AG04450 (cell line): ENCODE measurements around the gene NEK7. TPM values are rescaled to one million over a fixed set of nuclear protein-coding genes. Genes with fewer than 3 reads are reported as not detected.

Experiments
- CTCF ChIA-PET: fragments of 300-600, 350-600 bp; formaldehyde crosslinking; extraction: SDS; loops from one replicate; lab custom pipeline; 2022; ENCODE audit warnings: antibody characterized with exemption, inconsistent platforms; lab: Charles Lee
- POLR2A ChIA-PET: fragments of 350-600 bp; formaldehyde crosslinking; extraction: SDS; loops from one replicate; lab custom pipeline; 2021; ENCODE audit warnings: antibody characterized with exemption, inconsistent platforms; lab: Yijun Ruan, JAX
- DNase-seq: peaks from one replicate; pipeline ENCODE4 v3.0.0-alpha.2; 2011; ENCODE audit warnings: low read depth, low spot score
- H3K27ac ChIP-seq: one replicate; pipeline ENCODE4 v1.5.1; 2012; ENCODE audit warnings: low read depth, low read length, control low read depth
- H3K27me3 ChIP-seq: one replicate; pipeline ENCODE4 v1.6.0; 2012; ENCODE audit warnings: low read length; ENCODE audit not compliant: control insufficient read depth, insufficient read depth
- H3K4me3 ChIP-seq: 2 replicates; pipeline ENCODE4 v1.5.1; 2011; ENCODE audit warnings: mild to moderate bottlenecking, low read depth, low read length, control low read depth
- H3K9me3 ChIP-seq: 2 replicates; pipeline ENCODE4 v1.5.1; 2012; ENCODE audit warnings: low read length; ENCODE audit not compliant: control insufficient read depth, insufficient read depth
- polyA plus RNA-seq: library from polyadenylated mRNA; depleted of rRNA; stranded (reverse); fragments of >200 nt; gene quantifications from 2 replicates; pipeline ENCODE4 v1.2.3, GENCODE V29; 2011
- TF ChIP-seq, protein P1 (sequence below): IDR thresholded peaks from 2 replicates; pipeline ENCODE4 v1.5.1; 2011; ENCODE audit warnings: low read depth, low read length, control low read depth, inconsistent platforms

Gene NEK7
- polyA plus RNA-seq, 1 experiment = 147 TPM

DNA sequence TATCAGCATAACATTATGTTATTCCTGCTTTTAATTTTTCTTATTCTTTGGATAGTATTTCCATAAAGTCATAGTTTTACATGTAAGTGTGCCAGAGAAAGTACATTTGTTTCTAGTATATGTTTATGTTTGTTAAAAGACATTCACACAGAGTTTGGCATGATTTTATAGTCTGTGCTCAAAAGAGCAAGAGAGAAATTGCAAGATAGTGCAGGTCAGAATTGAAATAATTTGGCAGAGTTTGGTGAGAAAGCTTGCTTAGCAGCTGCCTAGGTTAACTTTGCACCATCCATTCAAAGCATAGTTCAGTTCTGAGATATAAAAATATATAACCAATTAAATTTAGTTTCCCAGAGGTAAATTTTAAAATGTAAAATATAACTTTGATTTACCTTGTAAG is 17.0 kb downstream of the NEK7 start:
- TF ChIP-seq, protein P1, sequence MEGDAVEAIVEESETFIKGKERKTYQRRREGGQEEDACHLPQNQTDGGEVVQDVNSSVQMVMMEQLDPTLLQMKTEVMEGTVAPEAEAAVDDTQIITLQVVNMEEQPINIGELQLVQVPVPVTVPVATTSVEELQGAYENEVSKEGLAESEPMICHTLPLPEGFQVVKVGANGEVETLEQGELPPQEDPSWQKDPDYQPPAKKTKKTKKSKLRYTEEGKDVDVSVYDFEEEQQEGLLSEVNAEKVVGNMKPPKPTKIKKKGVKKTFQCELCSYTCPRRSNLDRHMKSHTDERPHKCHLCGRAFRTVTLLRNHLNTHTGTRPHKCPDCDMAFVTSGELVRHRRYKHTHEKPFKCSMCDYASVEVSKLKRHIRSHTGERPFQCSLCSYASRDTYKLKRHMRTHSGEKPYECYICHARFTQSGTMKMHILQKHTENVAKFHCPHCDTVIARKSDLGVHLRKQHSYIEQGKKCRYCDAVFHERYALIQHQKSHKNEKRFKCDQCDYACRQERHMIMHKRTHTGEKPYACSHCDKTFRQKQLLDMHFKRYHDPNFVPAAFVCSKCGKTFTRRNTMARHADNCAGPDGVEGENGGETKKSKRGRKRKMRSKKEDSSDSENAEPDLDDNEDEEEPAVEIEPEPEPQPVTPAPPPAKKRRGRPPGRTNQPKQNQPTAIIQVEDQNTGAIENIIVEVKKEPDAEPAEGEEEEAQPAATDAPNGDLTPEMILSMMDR = no peak
- H3K27ac ChIP-seq = no peak overlapping the region
- no peaks in the 10 kb centered on the region for H3K9me3 ChIP-seq
- no peak for DNase-seq
- H3K27me3 ChIP-seq = no peaks in the 10 kb centered on the region
- no peak overlapping the region for H3K4me3 ChIP-seq
- POLR2A ChIA-PET = interaction anchor here (0.8 kb wide), 1 partner anchor 17 kb away, joined by 3 read pairs; the partner anchor contains the start of gene NEK7
- CTCF ChIA-PET = interaction anchor here (0.8 to 1.7 kb wide), 2 partner anchors 12 to 17 kb away, joined by 3 to 4 read pairs; partner anchors contain the start of gene NEK7

DNA sequence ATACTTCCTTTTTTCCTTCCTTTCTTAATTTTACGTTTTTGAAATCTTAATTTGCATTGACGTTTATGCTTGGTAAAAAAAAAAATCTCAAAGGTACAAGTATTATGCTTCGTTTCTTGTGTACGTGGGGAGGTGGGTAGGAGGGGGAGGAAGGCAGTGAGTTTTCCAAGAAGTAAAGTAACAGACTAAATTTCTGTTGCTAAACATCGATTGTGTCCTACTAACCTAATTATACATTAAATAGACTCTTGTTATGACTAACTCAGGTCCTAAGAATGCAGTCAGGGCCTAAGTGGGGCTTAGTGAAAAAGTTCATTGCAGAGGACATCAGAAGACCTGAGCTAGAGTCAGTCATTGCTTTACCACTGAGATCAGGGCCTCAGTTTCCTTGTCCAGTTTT is 17.5 kb downstream of the NEK7 start:
- H3K27ac ChIP-seq = no peak overlapping the region
- no peak overlapping the region for H3K4me3 ChIP-seq
- DNase-seq = no peak
- CTCF ChIA-PET = interaction anchor here (1.7 kb wide), 1 partner anchor 18 kb away, joined by 4 read pairs; the partner anchor contains the start of gene NEK7
- TF ChIP-seq, protein P1 = no peak
- POLR2A ChIA-PET = interaction anchor here (1.8 kb wide), 1 partner anchor 18 kb away, joined by 4 read pairs; the partner anchor contains the start of gene NEK7
- H3K27me3 ChIP-seq = no peaks in the 10 kb centered on the region
- H3K9me3 ChIP-seq = no peaks in the 10 kb centered on the region

DNA sequence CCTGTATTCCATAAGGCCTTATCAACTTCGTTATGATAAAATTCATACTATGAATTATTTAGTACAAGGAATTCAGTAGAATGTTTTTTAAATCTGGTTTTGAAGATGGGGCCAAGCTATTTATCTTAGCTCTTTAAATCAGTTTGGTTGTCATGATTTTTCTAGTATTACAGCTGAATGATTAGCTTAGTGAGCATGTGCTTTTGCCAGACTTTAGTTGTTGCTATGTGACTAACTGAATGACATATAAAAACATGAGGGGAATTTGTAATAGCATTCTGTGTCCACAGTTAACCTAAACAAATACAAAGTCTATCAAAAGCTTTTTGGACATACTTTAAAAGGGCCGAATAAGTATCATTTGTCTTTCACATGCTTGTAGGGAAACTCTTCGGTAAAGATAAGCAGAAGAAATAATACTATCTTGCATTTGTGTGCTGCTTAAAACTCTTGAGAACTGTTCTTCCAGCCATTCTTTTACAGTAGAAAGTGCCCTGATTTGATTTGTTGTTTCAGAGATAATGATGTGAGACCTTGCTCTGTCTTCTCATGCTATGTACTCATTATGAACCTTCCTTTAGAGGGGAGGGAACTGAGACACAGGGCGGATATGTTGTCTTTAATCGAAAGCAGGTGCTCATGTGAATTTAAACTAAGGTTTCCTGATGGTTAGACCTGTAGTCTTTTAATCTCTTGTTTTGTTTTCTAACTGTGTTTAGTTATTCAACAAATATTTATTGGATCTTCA is 18.8 kb downstream of the NEK7 start:
- TF ChIP-seq, protein P1 = no peak
- ChIA-PET POLR2A (interaction anchor here (0.8 to 1.8 kb wide), 2 partner anchors 19 to 20 kb away, joined by 3 to 4 read pairs; partner anchors contain the start of gene NEK7), CTCF (interaction anchor here (0.6 to 1.7 kb wide), 2 partner anchors 19 to 166 kb away, joined by 4 to 7 read pairs; partner anchors contain the start of gene NEK7)
- H3K4me3 ChIP-seq = no peak overlapping the region
- DNase-seq = no peak
- no peaks in the 10 kb centered on the region for H3K27me3 ChIP-seq
- H3K9me3 ChIP-seq = no peaks in the 10 kb centered on the region
- no peak overlapping the region for H3K27ac ChIP-seq

DNA sequence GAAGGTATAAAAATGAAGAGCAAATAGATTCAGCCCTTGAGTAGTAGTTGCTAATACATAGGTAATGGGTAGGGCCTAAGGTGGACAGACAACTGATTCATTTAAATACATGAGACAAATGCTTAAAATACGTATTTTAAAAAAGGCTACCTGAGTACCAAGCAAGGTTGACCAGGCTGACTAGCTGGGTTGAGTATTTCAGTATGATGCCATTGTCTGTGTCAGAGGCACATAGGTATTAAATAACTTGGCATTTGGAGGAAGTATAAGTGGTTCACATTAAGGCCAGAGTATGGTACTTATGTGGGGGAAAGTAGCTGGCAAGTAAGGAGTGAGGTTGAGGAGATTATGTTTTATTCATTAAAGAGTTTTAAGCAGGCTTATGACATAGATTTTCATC is 19.4 kb downstream of the NEK7 start:
- CTCF ChIA-PET = no interaction called here
- no peak overlapping the region for H3K27ac ChIP-seq

More for the DNA sequence above, 19.4 kb downstream of the NEK7 start:
- Histone ChIP-seq H3K4me3 (no peak overlapping the region), H3K27me3 (no peaks in the 10 kb centered on the region), H3K9me3 (no peaks in the 10 kb centered on the region)
- POLR2A ChIA-PET = interaction anchor here (0.8 kb wide), 1 partner anchor 21 kb away, joined by 3 read pairs; no protein-coding TSS in a partner anchor
- TF ChIP-seq, protein P1 = no peak
- no peak for DNase-seq
